Mesenteric fat pad (tissue), 1 donor: Measurements from ENCODE around the gene GRK1. TPM values are rescaled to one million over a fixed set of nuclear protein-coding genes. Genes with fewer than 3 reads are reported as not detected.
"Not testable (repeated sequence)": the region's sequence is repeated elsewhere in the genome, so short reads cannot be mapped to it uniquely, and the experiment has no call there.

Experiments
- DNase-seq: peaks from one replicate; pipeline ENCODE4 v3.0.0-alpha.2; 2020; ENCODE audit warnings: low spot score
- total RNA-seq: library from RNA; stranded (reverse); fragmentation: NEBNext Ultra II Directional; extraction: Animal tissue kit (Norgen Biotek cat#: 25700); gene quantifications from one replicate; pipeline ENCODE4 v1.2.1, GENCODE V29; 2021
- donor health status: DM: yes; HTN: yes; CAD: no.

GRK1 gene
- total RNA-seq, 1 donor from 2014 or later = not detected

DNA sequence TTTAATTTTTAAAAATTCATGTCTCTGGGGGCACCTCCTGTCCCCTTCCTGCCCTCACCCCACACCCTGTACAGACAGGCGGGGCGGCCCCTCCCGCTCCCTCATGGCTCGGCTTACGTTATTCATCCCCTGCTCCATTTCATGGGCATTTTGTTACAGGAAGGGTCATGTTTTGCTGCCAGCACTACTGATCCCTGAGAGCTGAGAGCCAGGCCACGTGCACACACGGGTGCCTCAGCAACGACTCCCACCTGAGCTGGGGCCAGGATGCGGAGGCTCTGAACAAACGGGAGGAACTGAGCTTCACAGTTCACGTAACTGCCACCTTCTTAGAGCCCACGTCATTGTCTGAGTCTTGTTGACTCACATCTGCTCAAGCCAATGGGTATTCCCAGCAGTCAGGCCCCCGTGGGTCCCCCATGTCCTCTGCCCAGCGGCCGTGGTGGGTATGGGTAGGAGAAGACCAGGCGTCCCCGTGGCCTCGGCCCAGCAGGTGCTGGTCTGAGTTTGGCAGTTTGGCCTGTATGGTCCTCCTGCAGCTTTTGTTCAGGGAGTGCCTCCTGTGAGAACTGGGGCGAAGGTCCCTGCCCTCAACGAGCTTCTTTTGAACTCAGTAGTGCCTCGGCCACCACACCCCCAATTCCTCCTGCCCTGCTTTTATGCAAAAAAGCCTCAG, 75.6 kb downstream of the GRK1 start:
- DNase-seq = no peak

DNA sequence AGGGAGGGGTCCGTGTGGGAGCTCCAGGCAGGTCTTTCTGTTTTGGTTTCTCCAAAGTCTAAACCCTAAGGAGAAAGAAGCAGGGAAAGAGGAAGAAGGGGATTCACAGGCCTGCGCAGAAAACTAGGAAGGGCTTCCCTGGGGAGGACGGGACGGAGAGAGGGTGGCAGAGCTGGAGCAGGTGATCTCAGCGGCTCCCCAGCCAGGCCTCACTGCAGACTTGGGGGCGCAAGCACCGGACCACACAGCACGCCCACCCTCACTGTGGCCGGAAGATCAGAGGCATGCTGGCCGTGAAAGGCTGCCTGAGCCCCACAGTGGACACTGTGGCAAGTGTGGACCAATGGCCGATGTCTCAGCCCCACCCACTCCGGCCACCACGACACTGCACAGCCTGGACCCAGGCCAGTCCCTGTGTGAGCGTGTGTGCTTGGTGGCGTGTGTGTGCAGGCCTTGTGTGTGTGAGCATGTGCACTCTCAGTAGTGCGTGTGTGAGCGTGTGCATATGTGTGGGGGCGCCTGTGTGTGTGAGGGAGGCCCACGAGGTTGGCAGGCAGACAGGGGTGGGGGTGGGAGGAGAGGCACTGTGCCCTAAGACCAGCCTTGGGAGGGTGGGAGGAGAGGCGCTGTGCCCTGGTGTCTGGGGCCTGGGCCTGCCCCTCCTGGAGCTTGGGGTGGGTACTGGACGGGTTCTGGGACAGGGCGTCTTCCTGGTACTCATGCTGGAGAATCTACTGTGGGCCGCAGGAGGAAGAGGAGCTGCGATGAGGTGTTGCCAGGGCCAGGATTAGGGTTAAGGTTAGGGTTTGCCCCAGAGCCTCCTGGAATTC, 76.6 kb downstream of the GRK1 start:
- no peak for DNase-seq

DNA sequence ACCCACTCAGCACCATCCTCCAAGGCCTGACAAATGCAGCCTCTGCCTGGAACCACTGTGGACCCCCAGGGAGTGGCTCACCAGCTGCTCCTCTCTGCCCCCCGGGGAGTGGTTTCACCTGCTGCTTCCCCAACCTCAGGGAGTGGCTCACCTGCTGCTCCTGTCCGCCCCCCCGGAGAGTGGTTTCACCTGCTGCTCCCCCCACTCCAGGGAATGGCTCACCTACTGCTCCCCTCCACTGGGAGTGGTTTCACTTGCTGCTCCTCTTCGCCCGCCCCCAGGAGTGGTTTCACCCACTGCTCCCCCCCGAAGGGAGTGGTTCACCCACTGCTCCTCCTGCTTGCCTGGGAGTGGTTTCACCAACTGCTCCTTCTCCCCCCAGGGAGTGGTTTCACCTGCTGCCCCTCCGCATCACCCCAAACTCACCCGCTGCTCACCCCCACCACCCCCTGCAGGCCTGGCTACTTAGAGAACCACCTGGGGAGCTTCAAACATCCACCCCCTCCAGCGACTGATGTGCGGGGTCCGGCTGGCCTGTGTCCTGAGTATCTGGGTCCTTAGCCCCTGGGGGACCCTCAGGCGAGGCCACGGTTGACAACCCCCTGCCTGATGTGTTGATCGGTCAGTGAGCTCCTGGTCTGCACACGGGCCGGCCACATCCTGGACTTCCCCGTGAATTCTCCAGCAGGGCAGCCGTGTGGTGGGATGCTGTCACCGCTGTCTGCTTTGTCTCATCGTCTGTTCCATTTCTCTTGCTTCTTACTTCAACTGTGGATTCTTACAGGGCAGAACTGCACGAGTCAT, 77.4 kb downstream of the GRK1 start:
- no peak for DNase-seq

DNA sequence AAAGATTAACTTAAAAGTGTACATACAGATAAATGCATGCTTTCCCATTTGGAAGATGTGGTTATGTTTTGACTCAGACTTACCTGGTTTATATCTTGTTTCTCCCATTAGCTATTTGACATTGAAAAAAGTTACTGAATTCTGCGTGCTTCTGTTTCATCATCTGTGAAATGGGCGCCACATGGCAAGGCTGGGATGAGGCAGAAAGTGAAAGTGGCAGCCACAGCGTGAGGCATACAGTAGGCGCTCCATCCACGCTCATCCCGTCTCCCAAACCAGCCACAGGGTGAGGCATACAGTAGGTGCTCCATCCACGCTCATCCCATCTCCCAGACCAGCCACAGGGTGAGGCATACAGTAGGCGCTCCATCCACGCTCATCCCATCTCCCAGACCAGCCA, 78.0 kb downstream of the GRK1 start:
- no peak for DNase-seq

DNA sequence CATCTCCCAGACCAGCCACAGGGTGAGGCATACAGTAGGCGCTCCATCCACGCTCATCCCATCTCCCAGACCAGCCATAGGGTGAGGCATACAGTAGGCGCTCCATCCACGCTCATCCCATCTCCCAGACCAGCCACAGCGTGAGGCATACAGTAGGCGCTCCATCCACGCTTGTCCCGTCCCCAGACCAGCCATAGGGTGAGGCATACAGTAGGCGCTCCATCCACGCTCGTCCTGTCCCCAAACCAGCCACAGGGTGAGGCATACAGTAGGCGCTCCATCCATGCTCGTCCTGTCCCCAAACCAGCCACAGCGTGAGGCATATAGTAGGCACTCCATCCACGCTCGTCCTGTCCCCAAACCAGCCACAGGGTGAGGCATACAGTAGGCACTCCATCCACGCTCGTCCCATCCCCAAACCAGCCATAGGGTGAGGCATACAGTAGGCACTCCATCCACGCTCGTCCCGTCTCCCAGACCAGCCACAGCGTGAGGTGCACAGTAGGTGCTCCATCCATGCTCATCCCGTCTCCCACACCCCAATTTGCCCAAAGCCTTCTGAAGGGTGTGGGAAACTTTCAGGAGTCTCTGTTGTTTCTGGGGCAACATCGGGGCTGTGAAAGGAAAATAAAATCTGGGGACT, 78.6 kb downstream of the GRK1 start:
- not testable (repeated sequence) for DNase-seq

DNA sequence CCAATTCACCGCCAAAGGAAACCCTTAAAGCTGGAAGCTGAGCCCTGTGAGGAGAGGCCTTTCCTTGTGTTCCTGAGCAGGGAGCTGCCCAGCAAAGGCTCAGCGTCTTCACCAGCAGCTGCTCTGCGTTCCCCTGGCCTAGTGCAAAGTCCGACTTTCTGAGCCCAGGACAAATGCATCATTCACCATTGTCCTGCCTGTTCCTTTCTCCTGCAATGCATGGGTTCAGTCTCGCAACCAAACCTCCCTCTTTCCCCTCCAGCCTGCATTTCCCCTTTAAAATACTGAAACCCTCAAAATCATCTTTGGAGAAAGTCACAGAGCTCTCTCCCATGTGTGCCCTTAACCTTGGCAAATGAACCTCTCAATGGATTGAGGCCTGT, 79.1 kb downstream of the GRK1 start:
- DNase-seq = no peak

DNA sequence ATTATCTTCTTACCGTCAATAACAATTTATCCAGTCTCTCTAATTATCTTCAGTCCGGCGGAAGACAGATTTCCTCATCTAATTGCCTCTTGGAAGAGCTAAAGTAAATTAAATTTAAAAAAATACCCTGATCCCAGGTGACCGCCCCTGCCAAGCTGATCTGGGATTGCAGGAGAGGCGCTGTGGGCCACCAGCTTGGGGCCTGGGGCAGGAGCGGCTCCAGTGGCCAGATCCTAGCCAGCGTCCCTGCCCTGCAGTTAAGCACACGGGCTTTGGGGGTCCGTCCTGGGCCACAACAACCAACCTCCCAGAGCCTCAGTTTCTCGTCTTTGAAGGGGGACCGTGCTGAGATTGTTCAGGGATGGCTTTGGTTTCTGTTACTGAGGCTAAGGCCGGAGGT, 79.7 kb downstream of the GRK1 start:
- no peak for DNase-seq

DNA sequence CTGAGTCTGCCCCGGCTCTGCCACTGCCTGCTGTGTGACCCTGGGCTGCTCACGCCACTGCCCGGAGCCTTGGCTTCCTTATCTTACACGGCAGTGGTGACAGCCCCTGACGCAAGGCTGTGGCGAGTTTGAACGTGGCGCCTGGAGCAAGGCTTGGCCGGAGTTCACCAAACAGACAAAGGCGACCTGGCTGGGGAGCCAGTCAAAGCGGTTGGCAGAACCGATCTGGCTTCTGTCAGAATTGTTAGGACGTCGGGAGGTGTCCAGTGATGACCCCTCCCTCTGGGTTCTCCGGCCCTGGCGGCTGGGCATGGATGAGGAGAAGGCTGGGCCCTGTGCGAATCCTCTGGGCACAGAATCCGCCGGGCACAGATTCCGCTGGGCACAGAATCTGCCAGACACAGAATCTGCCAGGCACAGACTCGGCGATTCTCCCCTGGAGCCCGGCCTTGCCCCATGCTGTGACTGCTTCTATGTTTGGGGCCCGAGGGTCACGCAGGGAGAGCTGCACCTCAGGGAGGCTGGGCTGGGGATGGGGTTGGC, 80.3 kb downstream of the GRK1 start:
- no peak for DNase-seq

DNA sequence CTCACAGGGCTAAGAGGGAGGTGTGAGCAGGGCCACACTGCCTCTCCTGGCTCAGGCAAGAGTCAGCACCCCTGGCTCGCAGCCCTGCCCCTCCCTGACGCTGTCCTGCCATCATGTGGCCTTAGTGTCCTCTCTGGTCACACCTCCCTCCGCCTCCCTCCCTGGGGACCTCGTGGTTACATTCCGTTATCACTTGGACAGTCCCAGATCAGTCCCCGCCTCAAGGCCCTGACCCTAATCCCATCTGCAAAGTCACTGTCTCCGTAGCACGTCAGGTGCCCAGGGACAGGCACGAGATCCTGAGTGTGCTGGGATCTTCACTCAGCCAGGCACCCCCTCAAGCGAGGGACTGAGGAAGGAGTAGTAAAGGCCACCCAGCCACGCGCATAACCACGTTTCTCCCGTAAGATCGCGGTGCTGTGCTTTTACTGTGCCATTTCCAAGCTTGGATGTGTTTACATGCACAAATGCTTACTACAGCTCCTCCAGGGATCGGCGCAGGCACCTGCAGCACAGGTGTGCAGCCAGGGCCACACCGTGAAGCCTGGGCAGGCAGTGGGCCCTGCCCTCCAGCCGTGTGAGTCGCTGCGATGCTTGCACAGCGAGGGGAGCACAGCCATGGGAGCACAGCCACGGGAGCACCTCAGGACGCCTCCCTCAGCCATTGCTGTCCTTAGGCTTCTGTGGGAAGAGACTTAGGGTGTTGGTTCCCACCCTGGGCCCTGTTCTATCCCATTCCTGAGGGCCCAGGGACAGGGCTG, 81.3 kb downstream of the GRK1 start:
- no peak for DNase-seq

DNA sequence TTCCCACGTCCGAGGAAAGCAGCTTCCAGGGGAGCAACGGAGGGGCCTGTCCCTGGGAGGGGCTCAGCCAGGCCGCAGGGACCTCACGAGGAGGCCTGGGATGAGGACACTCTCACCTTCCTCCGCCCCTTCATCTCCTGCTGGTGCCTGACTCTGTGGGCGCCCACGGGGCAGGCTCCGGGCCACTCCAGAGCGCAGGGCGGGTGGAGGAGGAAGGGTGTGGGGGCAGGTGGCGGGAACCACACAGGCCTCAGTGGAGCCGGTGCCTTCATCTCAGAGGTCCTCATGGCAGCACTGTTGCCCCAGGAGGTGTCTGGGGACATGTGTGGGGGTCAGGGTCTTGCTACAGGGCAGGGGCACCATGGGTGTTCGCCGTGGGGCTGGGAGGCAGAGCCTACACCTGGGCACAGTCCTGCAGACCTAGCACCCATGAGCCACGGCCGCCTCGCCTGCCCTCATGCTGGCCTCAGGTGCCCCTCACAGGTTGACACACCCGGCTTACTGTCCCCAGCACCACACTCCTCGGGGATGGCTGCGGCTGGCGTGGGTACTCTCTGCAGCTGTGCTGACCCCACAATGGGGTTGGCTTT, 81.9 kb downstream of the GRK1 start:
- no peak for DNase-seq

DNA sequence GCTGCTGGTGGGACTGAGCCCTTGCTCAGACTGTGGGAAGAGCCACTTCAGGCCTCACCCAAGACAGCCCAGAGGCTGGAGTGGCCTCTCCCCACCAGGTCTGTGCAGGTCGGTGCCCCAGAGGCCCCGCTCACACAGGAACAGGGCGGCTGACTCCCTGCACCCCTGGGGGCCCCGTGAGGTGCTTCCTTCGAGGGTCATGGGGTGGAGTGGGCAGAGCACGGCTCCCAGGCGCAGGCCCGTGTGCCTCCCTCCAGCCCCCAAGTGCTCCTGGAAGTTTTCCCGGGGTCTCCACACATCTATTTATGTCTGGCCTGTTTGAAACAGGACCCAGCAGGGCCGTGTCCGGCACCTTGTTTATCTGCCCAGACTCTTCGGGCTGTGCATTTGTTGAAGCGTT, 82.5 kb downstream of the GRK1 start:
- no peak for DNase-seq

DNA sequence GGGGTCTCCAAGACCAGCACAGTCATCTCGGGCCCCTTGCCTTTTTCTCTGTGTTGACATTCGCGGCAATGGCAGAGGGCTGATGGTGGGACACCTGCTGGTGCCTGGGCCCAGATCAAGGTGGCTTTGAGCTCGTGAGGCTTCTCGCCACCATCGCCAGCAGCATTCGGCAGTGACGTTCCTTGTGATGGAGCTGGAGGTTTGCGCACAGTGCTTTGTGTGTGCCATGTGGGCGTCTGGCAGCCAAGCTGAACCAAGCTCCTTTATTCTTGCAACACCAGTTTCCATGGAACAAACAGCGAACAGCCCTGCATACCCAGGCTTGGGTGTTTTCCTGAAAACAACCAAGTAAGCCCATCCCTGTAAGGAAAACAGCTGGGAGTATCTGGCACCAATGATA, 82.9 kb downstream of the GRK1 start:
- no peak for DNase-seq

DNA sequence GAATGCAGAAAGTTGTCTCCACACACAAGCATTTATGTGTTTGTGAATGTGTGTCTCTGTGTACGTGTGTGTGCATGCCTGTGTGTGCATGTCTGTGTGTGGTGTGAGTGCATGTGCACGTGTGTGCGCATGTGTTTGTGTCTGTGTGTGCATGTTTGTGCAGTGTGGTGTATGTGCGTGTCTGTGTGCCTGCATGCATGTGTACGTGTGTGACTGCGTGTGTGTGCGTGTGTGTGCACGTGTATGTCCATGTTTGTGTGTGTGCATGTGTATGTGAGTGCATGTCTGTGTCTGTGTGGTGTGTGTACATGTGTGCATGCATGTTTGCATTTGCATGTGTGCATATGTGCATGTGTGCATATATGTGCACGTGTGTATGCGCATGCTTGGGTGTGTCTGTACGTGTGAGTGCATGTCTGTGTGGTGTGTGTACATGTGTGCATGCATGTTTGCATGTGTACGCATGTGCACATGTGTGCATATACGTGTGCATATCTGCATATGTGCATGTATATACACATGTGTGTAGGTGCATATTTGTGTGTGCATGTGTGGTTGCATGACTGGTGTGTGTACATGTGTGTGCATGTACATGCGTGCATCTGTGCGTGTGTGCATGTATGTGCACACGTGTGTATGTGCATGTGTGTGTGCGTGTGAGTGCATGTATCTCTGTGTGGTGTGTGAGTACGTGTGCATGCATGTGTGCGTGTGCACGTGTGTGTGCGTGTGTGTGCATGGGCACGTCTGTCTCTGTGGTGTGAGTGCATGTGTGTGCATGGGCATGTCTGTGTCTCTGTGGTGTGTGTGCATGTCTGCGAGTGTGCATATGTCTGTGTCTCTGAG, 83.8 kb downstream of the GRK1 start:
- no peak for DNase-seq

DNA sequence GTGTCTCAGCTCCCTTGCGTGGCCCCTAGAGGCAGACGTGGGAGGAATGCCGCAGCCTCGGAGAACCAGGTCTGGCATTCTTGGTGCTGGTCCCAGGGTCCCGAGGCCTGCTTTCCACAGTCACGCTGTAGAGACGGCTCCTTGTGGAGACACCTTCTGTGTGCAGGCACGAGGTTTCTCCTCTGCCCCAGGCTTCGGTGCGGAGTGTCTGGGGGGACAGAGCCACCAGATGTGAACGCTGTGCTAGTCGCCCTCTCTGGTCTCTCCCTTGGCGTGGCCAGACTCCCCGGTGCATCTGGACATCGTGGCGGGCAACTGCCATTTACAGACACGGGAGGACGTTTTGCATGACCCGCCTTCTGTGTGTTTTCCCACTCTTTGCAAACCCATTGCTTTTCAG, 84.5 kb downstream of the GRK1 start:
- no peak for DNase-seq

DNA sequence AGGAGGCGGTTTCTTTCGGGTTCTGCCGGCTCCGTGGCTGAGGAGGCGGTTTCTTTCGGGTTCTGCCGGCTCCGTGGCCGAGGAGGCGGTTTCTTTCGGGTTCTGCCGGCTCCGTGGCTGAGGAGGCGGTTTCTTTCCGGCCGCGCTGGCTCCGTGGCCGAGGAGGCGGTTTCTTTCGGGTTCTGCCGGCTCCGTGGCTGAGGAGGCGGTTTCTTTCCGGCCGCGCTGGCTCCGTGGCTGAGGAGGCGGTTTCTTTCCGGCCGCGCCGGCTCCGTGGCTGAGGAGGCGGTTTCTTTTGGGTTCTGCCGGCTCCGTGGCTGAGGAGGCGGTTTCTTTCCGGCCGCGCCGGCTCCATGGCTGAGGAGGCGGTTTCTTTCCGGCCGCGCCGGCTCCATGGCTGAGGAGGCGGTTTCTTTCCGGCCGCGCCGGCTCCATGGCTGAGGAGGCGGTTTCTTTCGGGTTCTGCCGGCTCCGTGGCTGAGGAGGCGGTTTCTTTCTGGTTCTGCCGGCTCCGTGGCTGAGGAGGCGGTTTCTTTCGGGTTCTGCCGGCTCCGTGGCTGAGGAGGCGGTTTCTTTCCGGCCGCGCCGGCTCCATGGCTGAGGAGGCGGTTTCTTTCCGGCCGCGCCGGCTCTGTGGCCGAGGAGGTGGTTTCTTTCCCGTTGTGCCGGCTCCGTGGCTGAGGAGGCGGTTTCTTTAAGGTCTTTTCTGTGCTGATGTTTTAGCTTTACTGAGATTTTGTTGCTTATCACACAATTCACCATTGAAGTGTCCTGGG, 85.4 kb downstream of the GRK1 start:
- DNase-seq = not testable (repeated sequence)

DNA sequence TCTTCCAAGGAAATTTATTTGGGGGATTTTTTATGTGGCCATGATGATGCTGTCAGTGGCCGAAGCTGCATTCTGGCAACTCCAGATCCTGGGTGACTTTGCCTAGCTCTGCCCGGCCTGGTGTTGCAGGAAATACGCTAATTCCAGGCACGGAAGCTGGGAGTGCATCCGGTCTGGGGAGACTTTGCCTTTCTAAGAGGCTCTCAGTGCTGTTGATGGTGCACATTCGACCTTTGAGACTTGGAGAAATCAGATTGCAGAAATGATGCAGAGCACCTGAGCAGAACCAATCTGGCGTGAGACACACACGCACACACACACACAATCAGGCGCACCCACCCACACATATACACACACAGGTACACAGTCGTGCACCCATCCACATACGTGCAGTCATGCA, 86.2 kb downstream of the GRK1 start:
- DNase-seq = no peak

DNA sequence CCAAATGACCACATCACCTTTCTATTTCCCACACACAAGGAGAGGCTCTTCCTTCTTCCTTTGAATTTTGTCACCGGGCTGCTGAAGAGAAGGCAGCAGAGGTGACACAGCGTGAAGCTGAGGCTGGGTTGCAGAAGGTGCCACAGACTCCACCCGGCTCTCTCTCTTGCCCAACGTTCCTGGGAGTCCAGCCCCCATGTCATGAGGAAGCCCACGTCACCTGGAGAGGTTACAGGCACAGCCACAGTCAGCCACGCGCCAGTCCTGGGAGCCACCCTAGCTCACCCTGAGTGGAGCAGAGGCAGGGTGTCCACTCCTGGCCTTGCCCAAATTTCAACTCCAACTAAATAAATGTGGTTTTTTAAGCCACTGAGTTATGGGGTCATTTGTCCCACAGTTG, 87.2 kb downstream of the GRK1 start:
- no peak for DNase-seq

DNA sequence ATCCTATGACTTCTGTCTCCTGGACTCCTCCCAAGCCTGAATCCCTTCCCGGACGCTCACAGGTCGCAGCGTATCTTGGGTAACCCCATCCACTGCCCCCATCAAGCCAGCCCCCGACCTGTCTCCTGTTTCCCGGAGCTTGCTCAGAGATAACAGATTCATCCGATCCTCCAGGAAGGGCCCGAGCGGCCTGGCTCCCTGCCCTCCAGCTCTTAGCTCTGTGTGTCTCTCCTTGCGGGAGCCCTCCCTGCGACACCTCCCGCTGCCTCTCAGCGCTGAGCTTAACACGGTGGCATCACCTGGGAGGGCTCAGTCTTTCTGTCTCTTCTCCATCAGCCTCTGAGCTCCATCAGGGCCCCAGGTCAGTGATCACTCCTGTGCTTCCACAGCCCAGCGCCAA, 87.7 kb downstream of the GRK1 start:
- DNase-seq = no peak
